Measurements from ENCODE around the gene NUDT22.

NUDT22 gene

GRCh38 chr11:64238999-64239398 lies 12.9 kb downstream of the NUDT22 start:
- DNase-seq (ENCODE audit: low read depth), result no peak
- no peak overlapping the region for H3K4me3 ChIP-seq (ENCODE audit: low read depth, low read length)
- no peak for TF ChIP-seq CTCF (IDR thresholded peaks at IDR 0.05; ENCODE audit: control insufficient read depth, extremely low read depth, insufficient read depth)

- no peak for DNase-seq (ENCODE audit: low read depth)
These were observed 13.8 kb downstream of the NUDT22 start for GRCh38 chr11:64239662-64240434.

GRCh38 chr11:64240435-64241240 lies 14.6 kb downstream of the NUDT22 start, which contains the start of gene FKBP2:
Gene FKBP2, plus strand, starts transcription at chr11:64241095. Its CDS starts 1,293 bp downstream, at chr11:64242388.
- no peak for TF ChIP-seq CTCF (IDR thresholded peaks at IDR 0.05; ENCODE audit: control insufficient read depth, extremely low read depth, insufficient read depth)
- peak; percentile 86 for DNase-seq (ENCODE audit: low read depth)
- peak within 1 kb of the TSS; percentile 96 for H3K4me3 ChIP-seq (ENCODE audit: low read depth, low read length)

More at GRCh38 chr11:64239662-64240434, 13.8 kb downstream of the NUDT22 start:
- peak overlapping the region; percentile 96 for H3K4me3 ChIP-seq (ENCODE audit: low read depth, low read length)
- no peak for TF ChIP-seq CTCF (IDR thresholded peaks at IDR 0.05; ENCODE audit: control insufficient read depth, extremely low read depth, insufficient read depth)

GRCh38 chr11:64241241-64241490 lies 15.1 kb downstream of the NUDT22 start:
- peak; percentile 95 for DNase-seq (ENCODE audit: low read depth)
- peak overlapping the region; percentile 96 for H3K4me3 ChIP-seq (ENCODE audit: low read depth, low read length)
- no peak for TF ChIP-seq CTCF (IDR thresholded peaks at IDR 0.05; ENCODE audit: control insufficient read depth, extremely low read depth, insufficient read depth)

GRCh38 chr11:64241491-64242374 lies 15.7 kb downstream of the NUDT22 start:
- H3K4me3 ChIP-seq (ENCODE audit: low read depth, low read length), result peak overlapping the region; percentile 96
- DNase-seq (ENCODE audit: low read depth), result no peak
- TF ChIP-seq CTCF (IDR thresholded peaks at IDR 0.05; ENCODE audit: control insufficient read depth, extremely low read depth, insufficient read depth), result no peak

GRCh38 chr11:64243236-64243854 lies 17.3 kb downstream of the NUDT22 start:
- no peak overlapping the region for H3K4me3 ChIP-seq (ENCODE audit: low read depth, low read length)
- no peak for DNase-seq (ENCODE audit: low read depth)
- no peak for TF ChIP-seq CTCF (IDR thresholded peaks at IDR 0.05; ENCODE audit: control insufficient read depth, extremely low read depth, insufficient read depth)

Measured in LNCaP clone FGC (cell line).